Ovary (tissue), 9 donors: ENCODE data around the gene GABRR2. TPM values are rescaled to one million over a fixed set of nuclear protein-coding genes. Genes with fewer than 3 reads are reported as not detected.

Source experiments
- DNase-seq, 5 donors: peaks; one replicate each; pipeline ENCODE4 v3.0.0-alpha.2; 2019 to 2020
- H3K27ac ChIP-seq, 2 donors: fragments of 200-600 bp; one replicate each; pipeline versions ENCODE4 v1.5.1 to v1.8.0; 2019 to 2022
- H3K27me3 ChIP-seq: fragments of 200-600 bp; one replicate; pipeline ENCODE4 v1.8.0; 2022
- H3K36me3 ChIP-seq: fragments of 200-600 bp; sonication (generic); one replicate; pipeline ENCODE4 v1.5.1; 2019
- H3K4me1 ChIP-seq: one replicate; pipeline ENCODE4 v1.8.1; 2013; ENCODE audit warnings: mild to moderate bottlenecking, moderate library complexity; ENCODE audit not compliant: insufficient read depth
- H3K4me3 ChIP-seq: fragments of 200-600 bp; sonication (generic); one replicate; pipeline ENCODE4 v1.5.1; 2017
- H3K9me3 ChIP-seq, 2 donors: fragments of 200-600 bp in 1 of 2; sonication (generic) in 1 of 2; one replicate each; pipeline versions ENCODE4 v1.5.1 to v1.8.1; 2013 to 2019; ENCODE audit warnings: mild to moderate bottlenecking in 1 of 2, moderate library complexity in 1 of 2
- CTCF ChIP-seq, 3 donors: fragments of 450-650 bp in 2 of 3; fragments of 200-600 bp in 1 of 3; IDR thresholded peaks; one replicate each; pipeline versions ENCODE4 v1.5.1 to v1.8.0; 2016 to 2022; ENCODE audit warnings: antibody characterized with exemption in 3 of 3, mild to moderate bottlenecking in 1 of 3
- EP300 ChIP-seq: sonication (generic); formaldehyde crosslinking; IDR thresholded peaks from one replicate; pipeline ENCODE4 v1.6.1; 2017; ENCODE audit warnings: antibody characterized with exemption
- POLR2A ChIP-seq: fragments of 450-650 bp; IDR thresholded peaks from one replicate; pipeline ENCODE4 v1.6.1; 2017; ENCODE audit warnings: antibody characterized with exemption, mild to moderate bottlenecking, moderate library complexity
- WGBS, 3 donors: extraction: QIAGEN DNeasy Blood & Tissue Kit in 1 of 3; methylation state at CpG; one replicate each; pipeline versions ENCODE4 v1.1.5 to v1.1.7; 2013 to 2017; 5-methylcytosine and 5-hydroxymethylcytosine counted together
- intact Hi-C, 4 donors: fragments of 100-400 bp; cut with DNase I; formaldehyde crosslinking; loops; one replicate each; pipeline versions ENCODE4 v1.11.0 to v1.15.1; 2022 to 2023
- polyA plus RNA-seq, 2 donors: library from polyadenylated mRNA; stranded (reverse); fragments of 200-250 nt in 1 of 2; fragments of 350-450 nt in 1 of 2; fragmentation: Illumina TruSeq in 1 of 2; extraction: RNeasy Lipid Tissue Mini Kit (QIAGEN cat#74804) in 1 of 2; gene quantifications; one replicate each; pipeline ENCODE4 v1.2.3, GENCODE V29; 2013 to 2014
- total RNA-seq, 7 donors: library from RNA; depleted of rRNA in 2 of 7; stranded (reverse); fragments of >200 nt in 2 of 7; fragmentation: NEBNext Ultra II Directional in 3 of 7; extraction: Animal tissue kit (Norgen Biotek cat#: 25700) in 3 of 7; gene quantifications; one replicate each; pipeline versions ENCODE4 v1.1.0 to v1.2.4, GENCODE V29; 2016 to 2023
- donor health status: DM: no; HTN: no; CAD: no; lungs with moderate emphysema.
- donor health status: DM: no; HTN: no; CAD: no.
- donor health status: Bipolar disorder and iron deficiency.
- donor health status: DM: yes; HTN: yes; CAD: no.
- donor health status: DM: no; HTN: no; CAD: no.
- donor health status: DM: yes; HTN: yes; CAD: no.

Gene GABRR2
- total and polyA plus RNA-seq, 9 donors: 0.24 to 1.1 (median 0.52) TPM; not detected in 1

DNA sequence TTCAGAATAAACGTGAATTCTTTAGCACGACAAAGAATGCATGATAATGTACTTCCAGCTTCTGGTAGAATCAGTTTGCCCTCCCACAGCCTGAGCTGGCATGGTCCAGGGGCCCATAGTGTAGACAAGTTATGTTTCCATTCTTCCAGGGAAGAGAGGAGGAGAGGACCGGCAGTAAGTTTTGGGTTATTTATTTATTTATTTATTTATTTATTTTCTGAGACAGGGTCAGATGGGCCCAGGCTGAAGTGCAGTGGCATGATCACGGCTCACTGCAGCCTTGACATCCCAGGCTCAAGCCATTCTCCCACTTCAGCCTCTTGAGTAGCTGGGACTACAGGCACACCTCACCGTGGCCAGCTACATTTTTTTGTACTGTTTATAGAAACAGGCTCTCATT, 102.6 kb downstream of the GABRR2 start:
- intact Hi-C loops: no loop called here
- H3K4me1 ChIP-seq: no peaks in the 10 kb centered on the region
- H3K27ac ChIP-seq: no peak overlapping the region
- no peaks in the 10 kb centered on the region for H3K36me3 ChIP-seq
- no peak overlapping the region for H3K4me3 ChIP-seq
- DNase-seq: no peak
- TF ChIP-seq EP300: no peak
- no peak for TF ChIP-seq CTCF (IDR thresholded peaks at IDR 0.05)
- no peak for TF ChIP-seq POLR2A
- H3K27me3 ChIP-seq: no peaks in the 10 kb centered on the region
- 51 to 57% (median 52%) methylated on average over 5 of the region's 5 CpGs for WGBS, 3 donors
- no peaks in the 10 kb centered on the region for H3K9me3 ChIP-seq

GRCh38 chr6:89209457-89209856, 105.6 kb downstream of the GABRR2 start:
- intact Hi-C loops: no loop called here
- TF ChIP-seq EP300 (no peak), CTCF (IDR thresholded peaks at IDR 0.05) (no peak), POLR2A (no peak)
- no peaks in the 10 kb centered on the region for H3K9me3 ChIP-seq
- DNase-seq: no peak
- no peak overlapping the region for H3K4me3 ChIP-seq
- H3K36me3 ChIP-seq: no peaks in the 10 kb centered on the region
- H3K27me3 ChIP-seq: no peaks in the 10 kb centered on the region
- H3K27ac ChIP-seq: no peak overlapping the region
- 92 to 95% (median 94%) methylated on average over 6 of the region's 6 CpGs for WGBS, 3 donors
- H3K4me1 ChIP-seq: no peaks in the 10 kb centered on the region

GRCh38 chr6:89208551-89208950, 106.5 kb downstream of the GABRR2 start:
- Histone ChIP-seq H3K36me3 (no peaks in the 10 kb centered on the region), H3K9me3 (no peaks in the 10 kb centered on the region), H3K4me3 (no peak overlapping the region), H3K27ac (no peak overlapping the region), H3K4me1 (no peaks in the 10 kb centered on the region), H3K27me3 (no peaks in the 10 kb centered on the region)
- intact Hi-C loops: no loop called here
- TF ChIP-seq CTCF (IDR thresholded peaks at IDR 0.05) (no peak), POLR2A (no peak), EP300 (no peak)
- WGBS, 3 donors: 63 to 76% (median 66%) methylated on average over 4 of the region's 4 CpGs
- no peak for DNase-seq

Other genes starting within 250 kb of the GABRR2 start
- 100 to 1,000 TPM; 311 to 507 (median 427) TPM for gene PNRC1, start 234.5 kb downstream of the GABRR2 start, total RNA-seq
- 100 to 1,000 TPM; 152 to 239 TPM for gene PNRC1, start 234.5 kb downstream of the GABRR2 start, polyA plus RNA-seq
- gene SRSF12, start 197.2 kb downstream of the GABRR2 start, total RNA-seq: 1 to 10 TPM in 6 of 7 donors, under 1 TPM in 1; 0.83 to 9.8 (median 3.2) TPM
- gene SRSF12, start 197.2 kb downstream of the GABRR2 start, polyA plus RNA-seq: 1 to 10 TPM; 1.1 to 1.9 TPM
- 10 to 100 TPM; 18.4 to 32.0 (median 27.7) TPM for gene PM20D2, start 169.2 kb downstream of the GABRR2 start, total RNA-seq
- gene PM20D2, start 169.2 kb downstream of the GABRR2 start, polyA plus RNA-seq: 10 to 100 TPM; 10.0 to 19.5 TPM
- gene GABRR1, start 97.9 kb downstream of the GABRR2 start, total RNA-seq: not detected
- gene GABRR1, start 97.9 kb downstream of the GABRR2 start, polyA plus RNA-seq: under 1 TPM in 1 of 2 donors, not detected in 1; 0.07 TPM
- 10 to 100 TPM; 25.3 to 48.6 (median 35.8) TPM for gene UBE2J1, start 37.4 kb upstream of the GABRR2 start, total RNA-seq
- 10 to 100 TPM; 21.6 to 40.6 TPM for gene UBE2J1, start 37.4 kb upstream of the GABRR2 start, polyA plus RNA-seq
- gene RRAGD, start 97.0 kb upstream of the GABRR2 start, total RNA-seq: 10 to 100 TPM in 1 of 7 donors, 1 to 10 TPM in 6; 3.1 to 12.9 (median 7.9) TPM
- 1 to 10 TPM in 1 of 2 donors, under 1 TPM in 1; 0.71 to 9.0 TPM for gene RRAGD, start 97.0 kb upstream of the GABRR2 start, polyA plus RNA-seq
- gene ANKRD6, start 117.9 kb upstream of the GABRR2 start, total RNA-seq: 10 to 100 TPM; 24.0 to 50.1 (median 28.5) TPM
- gene ANKRD6, start 117.9 kb upstream of the GABRR2 start, polyA plus RNA-seq: 10 to 100 TPM; 14.7 to 19.8 TPM